Fibroblast of pulmonary artery (primary cell): ENCODE measurements around the gene C16orf46.
"Not testable (repeated sequence)": the region's sequence is repeated elsewhere in the genome, so short reads cannot be mapped to it uniquely, and the experiment has no call there.

Experiments used
- DNase-seq: peaks from one replicate; pipeline ENCODE4 v3.0.0-alpha.2; 2010; ENCODE audit warnings: low read depth
- H3K4me3 ChIP-seq: replicated peaks from 2 replicates; pipeline ENCODE4 v1.5.1; 2011; ENCODE audit warnings: low read depth, mild to moderate bottlenecking, control low read depth, low read length, moderate library complexity
- CTCF ChIP-seq: IDR thresholded peaks from 2 replicates; pipeline ENCODE4 v1.5.1; 2011; ENCODE audit warnings: mild to moderate bottlenecking, control low read depth, low read length, inconsistent platforms; ENCODE audit errors: missing control alignments

The C16orf46 gene

GRCh38 chr16:81077076-81077940 is at the start of gene C16orf46:
TSS of gene C16orf46 (minus strand) at chr16:81077238. CDS start at chr16:81063955, 13,283 bp downstream.
- DNase-seq, result peak; percentile 96
- TF ChIP-seq CTCF, result no peak
- peak within 1 kb of the TSS; percentile 80 for H3K4me3 ChIP-seq

GRCh38 chr16:81123092-81123852 is 46.2 kb upstream of the C16orf46 start:
- no peak overlapping the region for H3K4me3 ChIP-seq
- TF ChIP-seq CTCF, result no peak
- DNase-seq, result no peak

- H3K4me3 ChIP-seq, result no peak overlapping the region
- TF ChIP-seq CTCF, result no peak
- DNase-seq, result no peak
Measured at GRCh38 chr16:81121474-81121990, 44.5 kb upstream of the C16orf46 start.

- no peak for TF ChIP-seq CTCF
- no peak overlapping the region for H3K4me3 ChIP-seq
Measured at GRCh38 chr16:81117436-81117835, 40.4 kb upstream of the C16orf46 start.

GRCh38 chr16:81116285-81116684 is 39.2 kb upstream of the C16orf46 start:
- no peak for TF ChIP-seq CTCF

More at GRCh38 chr16:81117436-81117835, 40.4 kb upstream of the C16orf46 start:
- DNase-seq, result no peak

GRCh38 chr16:81112453-81112852 is 35.4 kb upstream of the C16orf46 start:
- TF ChIP-seq CTCF, result no peak
- DNase-seq, result no peak
- H3K4me3 ChIP-seq, result no peak overlapping the region

More at GRCh38 chr16:81116285-81116684, 39.2 kb upstream of the C16orf46 start:
- no peak overlapping the region for H3K4me3 ChIP-seq
- DNase-seq, result no peak

- H3K4me3 ChIP-seq, DNase-seq: not testable (repeated sequence)
Measured at GRCh38 chr16:81109274-81109673, 32.2 kb upstream of the C16orf46 start.
